Endodermal cell (in vitro differentiated cells): ENCODE measurements around the gene DPYSL3. TPM values are rescaled to one million over a fixed set of nuclear protein-coding genes. Genes with fewer than 3 reads are reported as not detected.

Experiments
- DNase-seq: peaks from one replicate; pipeline ENCODE4 v3.0.0-alpha.2; 2017
- H3K27ac ChIP-seq: 2 replicates; pipeline ENCODE4 v1.5.1; 2013; ENCODE audit warnings: mild to moderate bottlenecking, low read depth, low read length, moderate library complexity
- H3K27me3 ChIP-seq: 2 replicates; pipeline ENCODE4 v1.6.1; 2013; ENCODE audit warnings: mild to moderate bottlenecking, low read length, moderate library complexity; ENCODE audit not compliant: insufficient read depth, control insufficient read depth, poor library complexity, severe bottlenecking
- H3K36me3 ChIP-seq: 2 replicates; pipeline ENCODE4 v1.7.0; 2013; ENCODE audit warnings: mild to moderate bottlenecking, low read length, moderate library complexity; ENCODE audit not compliant: control insufficient read depth, insufficient read depth
- H3K4me1 ChIP-seq: one replicate; pipeline ENCODE4 v1.7.0; 2013; ENCODE audit warnings: low read length; ENCODE audit not compliant: control insufficient read depth, insufficient read depth
- H3K4me3 ChIP-seq: 2 replicates; pipeline ENCODE4 v1.5.1; 2013; ENCODE audit warnings: mild to moderate bottlenecking, low read length, moderate library complexity
- H3K9ac ChIP-seq: 2 replicates; pipeline ENCODE4 v1.6.1; 2013; ENCODE audit warnings: mild to moderate bottlenecking, low read length, moderate library complexity; ENCODE audit not compliant: poor library complexity, severe bottlenecking; ENCODE audit errors: extremely low read depth
- H3K9me3 ChIP-seq: 2 replicates; pipeline ENCODE4 v1.6.1; 2013; ENCODE audit warnings: mild to moderate bottlenecking, low read length, moderate library complexity; ENCODE audit not compliant: control insufficient read depth
- H3K27ac Mint-ChIP-seq: 2 replicates; pipeline ENCODE4 v1.8.0; 2020; ENCODE audit warnings: mixed read lengths
- H3K27me3 Mint-ChIP-seq: 2 replicates; pipeline ENCODE4 v1.8.0; 2021; ENCODE audit warnings: mild to moderate bottlenecking, mixed read lengths; ENCODE audit not compliant: insufficient read depth
- H3K36me3 Mint-ChIP-seq: 2 replicates; pipeline ENCODE4 v1.8.0; 2020; ENCODE audit warnings: low read depth, mixed read lengths
- H3K4me1 Mint-ChIP-seq: 2 replicates; pipeline ENCODE4 v1.8.0; 2020; ENCODE audit warnings: mixed read lengths
- H3K4me3 Mint-ChIP-seq: 2 replicates; pipeline ENCODE4 v1.8.0; 2020; ENCODE audit warnings: mild to moderate bottlenecking, moderate library complexity, mixed read lengths
- H3K9me3 Mint-ChIP-seq: 2 replicates; pipeline ENCODE4 v1.8.0; 2020; ENCODE audit warnings: mild to moderate bottlenecking, mixed read lengths
- WGBS, 2 experiments: methylation state at CpG; one replicate each; pipeline versions ENCODE4 v1.1.5 to v1.1.7; 2013; ENCODE audit warnings: missing lambda C conversion rate in 2 of 2, mixed read lengths in 1 of 2; ENCODE audit not compliant: insufficient coverage in 1 of 2, insufficient read length in 1 of 2; 5-methylcytosine and 5-hydroxymethylcytosine counted together
- total RNA-seq, 2 donors: library from RNA; stranded (reverse); fragmentation: NEBNext Ultra II Directional in 1 of 2; extraction: Animal tissue kit (Norgen Biotek cat#: 25700) in 1 of 2; gene quantifications; 2 replicates in 1 of 2; 3 replicates in 1 of 2; pipeline ENCODE4 v1.2.1, GENCODE V29; 2021
- TF ChIP-seq, protein P1 (sequence below): fragments of 200-600 bp; sonication (generic); conservative IDR thresholded peaks from 2 replicates; pipeline ENCODE4 v1.5.0; 2021; ENCODE audit warnings: antibody characterized with exemption, mild to moderate bottlenecking

DPYSL3 gene
- total RNA-seq, 2 donors from 2014 or later, result 76.3 to 98.6 TPM

DNA sequence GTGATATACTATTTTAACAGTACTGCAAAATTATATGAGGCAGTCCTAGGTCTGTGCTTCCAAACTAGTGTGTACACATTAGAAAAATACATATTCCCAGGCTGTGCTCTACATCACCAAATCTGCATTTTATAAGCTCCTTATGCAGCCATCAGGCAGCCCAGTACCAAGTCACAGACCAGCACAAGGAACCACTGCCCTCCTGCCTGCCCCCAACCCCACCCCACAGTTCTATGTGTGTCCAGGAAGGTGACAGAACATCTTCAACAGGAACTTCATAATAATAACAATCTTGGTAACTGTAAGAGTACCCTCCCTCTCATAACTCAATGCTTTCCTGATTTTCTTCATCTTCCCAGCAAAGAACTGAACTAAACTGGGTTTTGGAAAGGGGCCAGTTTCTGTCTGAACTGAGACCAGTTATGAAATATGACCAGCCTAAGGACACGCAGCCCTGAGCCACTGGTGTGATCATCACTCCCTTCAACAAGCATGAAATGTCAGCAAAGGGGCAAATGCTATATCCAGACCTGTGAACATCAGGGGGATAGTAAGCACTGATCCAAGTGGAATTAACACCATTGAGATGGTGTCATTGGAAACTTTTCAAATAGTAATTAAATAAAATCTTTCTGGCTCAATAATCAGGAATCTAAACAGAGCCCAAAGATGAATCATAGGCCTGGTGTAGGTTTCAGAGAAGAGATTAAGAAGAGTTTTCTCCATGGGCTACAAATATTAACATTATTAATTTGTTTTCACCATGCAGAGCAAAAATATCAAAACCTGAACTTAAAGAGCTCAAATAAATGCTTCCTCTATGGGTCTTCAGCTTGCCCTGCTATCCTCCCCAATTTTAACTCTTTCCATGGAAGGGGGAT, 82.1 kb downstream of the DPYSL3 start:
- Histone ChIP-seq H3K9ac (no peak overlapping the region), H3K4me1 (peaks cover 8% of the 10 kb centered on the region), H3K27me3 (no peaks in the 10 kb centered on the region), H3K4me3 (no peak overlapping the region), H3K36me3 (peaks cover 19% of the 10 kb centered on the region), H3K9me3 (no peaks in the 10 kb centered on the region), H3K27ac (no peak overlapping the region)
- Mint-ChIP-seq H3K4me3 (no peak overlapping the region), H3K9me3 (no peaks in the 10 kb centered on the region), H3K27me3 (no peaks in the 10 kb centered on the region), H3K4me1 (peaks cover 21% of the 10 kb centered on the region), H3K27ac (no peak overlapping the region), H3K36me3 (peaks cover 24% of the 10 kb centered on the region)
- DNase-seq, result no peak
- TF ChIP-seq, protein P1, sequence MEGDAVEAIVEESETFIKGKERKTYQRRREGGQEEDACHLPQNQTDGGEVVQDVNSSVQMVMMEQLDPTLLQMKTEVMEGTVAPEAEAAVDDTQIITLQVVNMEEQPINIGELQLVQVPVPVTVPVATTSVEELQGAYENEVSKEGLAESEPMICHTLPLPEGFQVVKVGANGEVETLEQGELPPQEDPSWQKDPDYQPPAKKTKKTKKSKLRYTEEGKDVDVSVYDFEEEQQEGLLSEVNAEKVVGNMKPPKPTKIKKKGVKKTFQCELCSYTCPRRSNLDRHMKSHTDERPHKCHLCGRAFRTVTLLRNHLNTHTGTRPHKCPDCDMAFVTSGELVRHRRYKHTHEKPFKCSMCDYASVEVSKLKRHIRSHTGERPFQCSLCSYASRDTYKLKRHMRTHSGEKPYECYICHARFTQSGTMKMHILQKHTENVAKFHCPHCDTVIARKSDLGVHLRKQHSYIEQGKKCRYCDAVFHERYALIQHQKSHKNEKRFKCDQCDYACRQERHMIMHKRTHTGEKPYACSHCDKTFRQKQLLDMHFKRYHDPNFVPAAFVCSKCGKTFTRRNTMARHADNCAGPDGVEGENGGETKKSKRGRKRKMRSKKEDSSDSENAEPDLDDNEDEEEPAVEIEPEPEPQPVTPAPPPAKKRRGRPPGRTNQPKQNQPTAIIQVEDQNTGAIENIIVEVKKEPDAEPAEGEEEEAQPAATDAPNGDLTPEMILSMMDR, result no peak
- WGBS, 2 experiments, result 91% methylated on average over 1 of the region's 1 CpG; no CpG with 5 or more reads in 1 of the 2 experiments

DNA sequence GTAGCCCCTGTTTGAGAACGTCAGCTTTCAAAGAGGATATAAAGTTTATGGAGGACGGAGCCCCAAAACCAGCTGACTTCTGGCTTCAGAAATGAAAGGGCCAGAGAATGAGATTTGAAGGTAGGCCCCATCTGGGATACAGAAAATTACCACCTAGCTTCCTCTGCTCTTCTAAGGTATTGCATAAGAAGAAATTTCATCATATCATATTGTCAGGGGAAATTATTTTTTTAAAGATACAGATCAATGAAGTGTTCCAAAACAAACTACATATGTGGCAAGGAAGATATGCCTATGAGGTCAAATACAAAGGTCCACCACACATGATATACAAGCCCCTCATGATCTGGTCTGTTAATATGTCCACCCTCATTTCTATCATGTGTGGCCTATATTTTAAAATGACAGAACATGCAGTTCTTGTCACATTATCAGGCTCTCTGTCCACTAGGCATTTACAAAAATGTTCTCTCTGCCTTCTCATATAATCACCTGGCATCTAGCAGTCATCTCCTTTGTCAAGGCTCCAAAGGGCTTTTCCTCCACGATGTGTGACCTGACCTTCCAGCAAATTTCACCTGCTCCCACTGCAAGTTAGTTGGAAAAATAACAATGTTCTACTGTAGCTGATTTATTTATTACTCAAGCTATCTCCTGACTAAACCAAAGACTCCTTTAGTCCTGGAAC, 83.1 kb downstream of the DPYSL3 start:
- Histone ChIP-seq H3K9ac (no peak overlapping the region), H3K9me3 (no peaks in the 10 kb centered on the region), H3K36me3 (peaks cover 19% of the 10 kb centered on the region), H3K27ac (no peak overlapping the region), H3K4me1 (peaks cover 3% of the 10 kb centered on the region), H3K4me3 (no peak overlapping the region), H3K27me3 (no peaks in the 10 kb centered on the region)
- Mint-ChIP-seq H3K27me3 (no peaks in the 10 kb centered on the region), H3K36me3 (peaks cover 33% of the 10 kb centered on the region), H3K9me3 (no peaks in the 10 kb centered on the region), H3K4me3 (no peak overlapping the region), H3K27ac (no peak overlapping the region), H3K4me1 (peaks cover 13% of the 10 kb centered on the region)
- 80 to 95% methylated on average over 2 to 3 of the region's 3 CpGs for WGBS, 2 experiments
- TF ChIP-seq, protein P1, result no peak
- no peak for DNase-seq

- Mint-ChIP-seq H3K27me3 (no peaks in the 10 kb centered on the region), H3K27ac (no peak overlapping the region), H3K4me1 (peaks cover 1% of the 10 kb centered on the region), H3K9me3 (no peaks in the 10 kb centered on the region), H3K36me3 (peaks cover 63% of the 10 kb centered on the region), H3K4me3 (no peak overlapping the region)
- WGBS, 2 experiments, result 100% methylated on average over 2 of the region's 2 CpGs; no CpG with 5 or more reads in 1 of the 2 experiments
- H3K9ac ChIP-seq, result no peak overlapping the region
- TF ChIP-seq, protein P1, result no peak
- H3K27me3 ChIP-seq, result no peaks in the 10 kb centered on the region
- DNase-seq, result no peak
- H3K4me3 ChIP-seq, result no peak overlapping the region
- no peaks in the 10 kb centered on the region for H3K4me1 ChIP-seq
- no peak overlapping the region for H3K27ac ChIP-seq
- peaks cover 51% of the 10 kb centered on the region for H3K36me3 ChIP-seq
- no peaks in the 10 kb centered on the region for H3K9me3 ChIP-seq
Measured at GRCh38 chr5:147418613-147419012, 91.3 kb downstream of the DPYSL3 start.
